GM23338 (cell line): ENCODE measurements around the gene ARL8B. TPM values are rescaled to one million over a fixed set of nuclear protein-coding genes. Genes with fewer than 3 reads are reported as not detected.
"Not testable (repeated sequence)": the region's sequence is repeated elsewhere in the genome, so short reads cannot be mapped to it uniquely, and the experiment has no call there.

Experiments
- ATAC-seq: fragments of 200-7000 bp; cut with Tn5 transposase; 3 replicates; pipeline ENCODE4 v1.9.1; 2020
- DNase-seq: peaks from one replicate; pipeline ENCODE4 v3.0.0-alpha.2; 2015; ENCODE audit warnings: low spot score
- H2AFZ ChIP-seq: fragments of 200-600 bp; sonication (generic); 2 replicates; pipeline ENCODE4 v1.8.0; 2016; ENCODE audit warnings: antibody characterized with exemption, mild to moderate bottlenecking, moderate library complexity
- H3F3A ChIP-seq: fragments of 200-600 bp; sonication (generic); replicated peaks from 2 replicates; pipeline ENCODE4 v1.8.0; 2017; ENCODE audit warnings: antibody characterized with exemption, mixed run types, low read depth
- H3K27ac ChIP-seq: fragments of 200-600 bp; sonication (generic); 2 replicates; pipeline ENCODE4 v1.6.1; 2016; ENCODE audit warnings: low read depth
- H3K27me3 ChIP-seq: fragments of 200-600 bp; sonication (generic); 2 replicates; pipeline ENCODE4 v1.8.0; 2016; ENCODE audit warnings: mild to moderate bottlenecking, mixed run types, moderate library complexity; ENCODE audit not compliant: insufficient read depth
- H3K36me3 ChIP-seq: fragments of 200-600 bp; sonication (generic); 2 replicates; pipeline ENCODE4 v1.8.0; 2016; ENCODE audit warnings: mild to moderate bottlenecking; ENCODE audit not compliant: insufficient read depth
- H3K4me1 ChIP-seq: fragments of 200-600 bp; sonication (generic); 2 replicates; pipeline ENCODE4 v1.8.0; 2016; ENCODE audit warnings: mild to moderate bottlenecking, moderate library complexity; ENCODE audit not compliant: insufficient read depth
- H3K4me2 ChIP-seq: fragments of 200-600 bp; sonication (generic); 2 replicates; pipeline ENCODE4 v1.7.1; 2017; ENCODE audit warnings: mixed run types
- H3K4me3 ChIP-seq: fragments of 200-600 bp; sonication (generic); 2 replicates; pipeline ENCODE4 v1.6.1; 2016; ENCODE audit warnings: mixed run types
- H3K79me2 ChIP-seq: fragments of 200-600 bp; sonication (generic); replicated peaks from 2 replicates; pipeline ENCODE4 v1.8.0; 2017; ENCODE audit warnings: mild to moderate bottlenecking; ENCODE audit not compliant: insufficient read depth
- H3K9me2 ChIP-seq: fragments of 200-600 bp; sonication (generic); 2 replicates; pipeline ENCODE4 v1.8.0; 2017; ENCODE audit not compliant: insufficient read depth
- H4K20me1 ChIP-seq: fragments of 200-600 bp; sonication (generic); replicated peaks from 2 replicates; pipeline ENCODE4 v1.8.0; 2017; ENCODE audit warnings: mild to moderate bottlenecking; ENCODE audit not compliant: insufficient read depth
- H3K27ac Mint-ChIP-seq: 2 replicates; pipeline ENCODE4 v1.8.0; 2020; ENCODE audit warnings: inconsistent platforms, mild to moderate bottlenecking, moderate library complexity, mixed read lengths
- H3K27me3 Mint-ChIP-seq: 3 replicates; pipeline ENCODE4 v1.8.0; 2022; ENCODE audit warnings: low read depth, mild to moderate bottlenecking, moderate library complexity, mixed read lengths, inconsistent platforms; ENCODE audit not compliant: insufficient read depth, poor library complexity
- H3K36me3 Mint-ChIP-seq: 3 replicates; pipeline ENCODE4 v1.8.0; 2021; ENCODE audit warnings: low read depth, mild to moderate bottlenecking, inconsistent platforms, moderate library complexity, mixed read lengths
- H3K4me1 Mint-ChIP-seq: 3 replicates; pipeline ENCODE4 v1.8.0; 2020; ENCODE audit warnings: mild to moderate bottlenecking, inconsistent platforms, mixed read lengths
- H3K4me3 Mint-ChIP-seq: 3 replicates; pipeline ENCODE4 v1.8.0; 2021; ENCODE audit warnings: moderate library complexity, mild to moderate bottlenecking, inconsistent platforms, mixed read lengths
- H3K9me3 Mint-ChIP-seq: 3 replicates; pipeline ENCODE4 v1.8.0; 2020; ENCODE audit warnings: moderate library complexity, mild to moderate bottlenecking, inconsistent platforms, mixed read lengths
- CREB1 ChIP-seq: fragments of 250-450 bp; sonication (Bioruptor Pico); IDR thresholded peaks from 2 replicates; pipeline ENCODE4 v1.5.0; 2020; ENCODE audit warnings: low read depth, mild to moderate bottlenecking, moderate library complexity
- EZH2 ChIP-seq: fragments of 200-600 bp; sonication (generic); IDR thresholded peaks from one replicate; pipeline ENCODE4 v1.8.0; 2017; ENCODE audit warnings: antibody characterized with exemption, mild to moderate bottlenecking, low read depth; ENCODE audit not compliant: unreplicated experiment
- JUNB ChIP-seq: IDR thresholded peaks from one replicate; pipeline ENCODE4 v1.6.1; 2016; ENCODE audit warnings: antibody characterized with exemption; ENCODE audit not compliant: unreplicated experiment
- NANOG ChIP-seq: IDR thresholded peaks from 2 replicates; pipeline ENCODE4 v1.6.1; 2016; ENCODE audit warnings: antibody characterized with exemption, borderline replicate concordance
- POLR2AphosphoS5 ChIP-seq: IDR thresholded peaks from 2 replicates; pipeline ENCODE4 v1.6.1; 2016; ENCODE audit warnings: antibody characterized with exemption, low read depth
- STAT1 ChIP-seq: IDR thresholded peaks from one replicate; pipeline ENCODE4 v1.6.1; 2016; ENCODE audit warnings: antibody characterized with exemption; ENCODE audit not compliant: unreplicated experiment
- ZNF114 ChIP-seq: fragments of 250-450 bp; sonication (Bioruptor Pico); IDR thresholded peaks from 2 replicates; pipeline ENCODE4 v1.5.0; 2020; ENCODE audit warnings: mild to moderate bottlenecking, moderate library complexity
- polyA plus RNA-seq: library from polyadenylated mRNA; unstranded; fragments of >200 nt; fragmentation: Nextera tagmentation; extraction: Ambion mirVana; gene quantifications from 2 replicates; pipeline ENCODE4 v1.2.1, GENCODE V29; 2016
- total RNA-seq: library from RNA; depleted of rRNA; stranded (reverse); fragments of >200 nt; shearing (Covaris generic); gene quantifications from 2 replicates; pipeline ENCODE4 v1.2.3, GENCODE V29; 2014
- TF ChIP-seq, protein P1 (sequence below): IDR thresholded peaks from one replicate; pipeline ENCODE4 v1.6.1; 2018; ENCODE audit warnings: antibody characterized with exemption; ENCODE audit not compliant: unreplicated experiment
- TF ChIP-seq, protein P2 (sequence below), 2 experiments: fragments of 200-600 bp in 1 of 2; sonication (generic) in 1 of 2; conservative IDR thresholded peaks; 2 replicates each; pipeline versions ENCODE4 v1.5.1 to v1.6.1; 2016 to 2017; ENCODE audit warnings: antibody characterized with exemption in 2 of 2, low read depth in 2 of 2, mild to moderate bottlenecking in 2 of 2, moderate library complexity in 1 of 2
- TF ChIP-seq, protein P3 (sequence below): IDR thresholded peaks from 2 replicates; pipeline ENCODE4 v1.6.1; 2016; ENCODE audit warnings: antibody characterized with exemption

ARL8B gene
- total and polyA plus RNA-seq, 2 experiments from 2014 or later = 25.5 to 40.8 TPM

DNA sequence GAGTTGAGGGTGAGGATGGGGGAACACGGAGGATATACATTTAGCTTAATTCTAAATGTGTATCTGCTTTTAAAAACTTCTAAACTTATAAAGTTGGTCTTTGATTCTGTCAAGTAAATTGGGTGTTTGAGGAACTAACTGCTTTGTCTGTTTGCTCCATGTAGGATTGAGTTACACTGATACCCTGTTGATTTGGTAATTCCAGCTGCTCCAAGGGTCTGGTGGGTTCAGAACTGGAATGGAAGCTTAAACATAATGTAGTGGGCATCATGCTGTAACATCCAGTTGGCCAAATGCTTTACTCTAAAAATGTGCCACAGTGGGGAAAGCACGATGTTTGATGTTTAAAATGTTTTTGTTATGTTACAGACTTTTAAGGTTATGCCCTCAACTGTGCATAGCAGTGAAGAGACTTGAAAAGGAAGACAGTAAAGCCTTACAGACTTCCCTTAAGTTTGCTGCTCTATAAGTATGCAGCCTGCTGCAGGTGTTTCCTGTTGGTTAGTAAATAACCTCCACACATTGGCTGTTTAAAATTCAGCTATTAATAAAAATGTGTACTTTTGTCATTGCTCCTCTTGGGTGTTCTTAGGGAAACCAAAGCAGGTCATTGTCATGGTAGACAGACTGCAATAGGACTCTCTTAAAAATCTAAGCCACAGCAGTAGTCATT is 59.5 kb downstream of the ARL8B start:
- Histone ChIP-seq H3K4me3 (no peak overlapping the region), H3K36me3 (peaks cover 5% of the 10 kb centered on the region; the same call in 1 of the 2 replicates), H2AFZ (no peak overlapping the region), H3K27me3 (peaks cover 4% of the 10 kb centered on the region; the same call in 1 of the 2 replicates), H3K4me1 (peaks cover 10% of the 10 kb centered on the region), H3K27ac (no peak overlapping the region), H4K20me1 (peaks cover 5% of the 10 kb centered on the region), H3K79me2 (no peaks in the 10 kb centered on the region), H3F3A (no peaks in the 10 kb centered on the region), H3K9me2 (no peaks in the 10 kb centered on the region), H3K4me2 (no peak overlapping the region)
- TF ChIP-seq, protein P1, sequence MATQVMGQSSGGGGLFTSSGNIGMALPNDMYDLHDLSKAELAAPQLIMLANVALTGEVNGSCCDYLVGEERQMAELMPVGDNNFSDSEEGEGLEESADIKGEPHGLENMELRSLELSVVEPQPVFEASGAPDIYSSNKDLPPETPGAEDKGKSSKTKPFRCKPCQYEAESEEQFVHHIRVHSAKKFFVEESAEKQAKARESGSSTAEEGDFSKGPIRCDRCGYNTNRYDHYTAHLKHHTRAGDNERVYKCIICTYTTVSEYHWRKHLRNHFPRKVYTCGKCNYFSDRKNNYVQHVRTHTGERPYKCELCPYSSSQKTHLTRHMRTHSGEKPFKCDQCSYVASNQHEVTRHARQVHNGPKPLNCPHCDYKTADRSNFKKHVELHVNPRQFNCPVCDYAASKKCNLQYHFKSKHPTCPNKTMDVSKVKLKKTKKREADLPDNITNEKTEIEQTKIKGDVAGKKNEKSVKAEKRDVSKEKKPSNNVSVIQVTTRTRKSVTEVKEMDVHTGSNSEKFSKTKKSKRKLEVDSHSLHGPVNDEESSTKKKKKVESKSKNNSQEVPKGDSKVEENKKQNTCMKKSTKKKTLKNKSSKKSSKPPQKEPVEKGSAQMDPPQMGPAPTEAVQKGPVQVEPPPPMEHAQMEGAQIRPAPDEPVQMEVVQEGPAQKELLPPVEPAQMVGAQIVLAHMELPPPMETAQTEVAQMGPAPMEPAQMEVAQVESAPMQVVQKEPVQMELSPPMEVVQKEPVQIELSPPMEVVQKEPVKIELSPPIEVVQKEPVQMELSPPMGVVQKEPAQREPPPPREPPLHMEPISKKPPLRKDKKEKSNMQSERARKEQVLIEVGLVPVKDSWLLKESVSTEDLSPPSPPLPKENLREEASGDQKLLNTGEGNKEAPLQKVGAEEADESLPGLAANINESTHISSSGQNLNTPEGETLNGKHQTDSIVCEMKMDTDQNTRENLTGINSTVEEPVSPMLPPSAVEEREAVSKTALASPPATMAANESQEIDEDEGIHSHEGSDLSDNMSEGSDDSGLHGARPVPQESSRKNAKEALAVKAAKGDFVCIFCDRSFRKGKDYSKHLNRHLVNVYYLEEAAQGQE = no peak
- TF ChIP-seq, protein P2, sequence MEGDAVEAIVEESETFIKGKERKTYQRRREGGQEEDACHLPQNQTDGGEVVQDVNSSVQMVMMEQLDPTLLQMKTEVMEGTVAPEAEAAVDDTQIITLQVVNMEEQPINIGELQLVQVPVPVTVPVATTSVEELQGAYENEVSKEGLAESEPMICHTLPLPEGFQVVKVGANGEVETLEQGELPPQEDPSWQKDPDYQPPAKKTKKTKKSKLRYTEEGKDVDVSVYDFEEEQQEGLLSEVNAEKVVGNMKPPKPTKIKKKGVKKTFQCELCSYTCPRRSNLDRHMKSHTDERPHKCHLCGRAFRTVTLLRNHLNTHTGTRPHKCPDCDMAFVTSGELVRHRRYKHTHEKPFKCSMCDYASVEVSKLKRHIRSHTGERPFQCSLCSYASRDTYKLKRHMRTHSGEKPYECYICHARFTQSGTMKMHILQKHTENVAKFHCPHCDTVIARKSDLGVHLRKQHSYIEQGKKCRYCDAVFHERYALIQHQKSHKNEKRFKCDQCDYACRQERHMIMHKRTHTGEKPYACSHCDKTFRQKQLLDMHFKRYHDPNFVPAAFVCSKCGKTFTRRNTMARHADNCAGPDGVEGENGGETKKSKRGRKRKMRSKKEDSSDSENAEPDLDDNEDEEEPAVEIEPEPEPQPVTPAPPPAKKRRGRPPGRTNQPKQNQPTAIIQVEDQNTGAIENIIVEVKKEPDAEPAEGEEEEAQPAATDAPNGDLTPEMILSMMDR (conservative IDR thresholded peaks at IDR 0.05; ENCODE audit: low read depth in 2 of 2) = no peak
- TF ChIP-seq CREB1 (CRISPR knock-in tag) = no peak
- TF ChIP-seq NANOG = no peak
- TF ChIP-seq POLR2AphosphoS5 = no peak
- TF ChIP-seq STAT1 = no peak
- TF ChIP-seq, protein P3, sequence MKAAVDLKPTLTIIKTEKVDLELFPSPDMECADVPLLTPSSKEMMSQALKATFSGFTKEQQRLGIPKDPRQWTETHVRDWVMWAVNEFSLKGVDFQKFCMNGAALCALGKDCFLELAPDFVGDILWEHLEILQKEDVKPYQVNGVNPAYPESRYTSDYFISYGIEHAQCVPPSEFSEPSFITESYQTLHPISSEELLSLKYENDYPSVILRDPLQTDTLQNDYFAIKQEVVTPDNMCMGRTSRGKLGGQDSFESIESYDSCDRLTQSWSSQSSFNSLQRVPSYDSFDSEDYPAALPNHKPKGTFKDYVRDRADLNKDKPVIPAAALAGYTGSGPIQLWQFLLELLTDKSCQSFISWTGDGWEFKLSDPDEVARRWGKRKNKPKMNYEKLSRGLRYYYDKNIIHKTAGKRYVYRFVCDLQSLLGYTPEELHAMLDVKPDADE = no peak
- TF ChIP-seq JUNB = no peak
- TF ChIP-seq EZH2 = no peak
- TF ChIP-seq ZNF114 = no peak
- Mint-ChIP-seq H3K4me3 (no peak overlapping the region), H3K27ac (no peak overlapping the region; the same call in 1 of the 2 replicates), H3K27me3 (no peaks in the 10 kb centered on the region), H3K9me3 (no peaks in the 10 kb centered on the region), H3K36me3 (peaks cover 16% of the 10 kb centered on the region), H3K4me1 (peaks cover 12% of the 10 kb centered on the region; the same call in 2 of the 3 replicates)
- no peak for DNase-seq
- no peak for ATAC-seq

- H3K9me3 Mint-ChIP-seq, H3K4me3 Mint-ChIP-seq, H3K9me2 ChIP-seq, H3K36me3 Mint-ChIP-seq, H4K20me1 ChIP-seq, H2AFZ ChIP-seq, H3F3A ChIP-seq, H3K4me1 ChIP-seq, H3K27ac ChIP-seq, H3K4me2 ChIP-seq, DNase-seq, H3K36me3 ChIP-seq, H3K27me3 ChIP-seq, H3K79me2 ChIP-seq, H3K27me3 Mint-ChIP-seq, ATAC-seq, H3K27ac Mint-ChIP-seq, H3K4me3 ChIP-seq: not testable (repeated sequence)
- H3K4me1 Mint-ChIP-seq = peaks cover 17% of the 10 kb centered on the region; the same call in 2 of the 3 replicates
These were observed 61.6 kb downstream of the ARL8B start for GRCh38 chr3:5183714-5184113.
